ENCODE measurements around the gene CHADL. TPM values are rescaled to one million over a fixed set of nuclear protein-coding genes. Genes with fewer than 3 reads are reported as not detected.

CHADL gene
- total and polyA plus RNA-seq, 2 experiments from 2014 or later = 1.6 TPM; not detected in 1

- Mint-ChIP-seq H3K4me3 (peak overlapping the region; percentile 32; the same call in 2 of the 3 replicates), H3K27me3 (ENCODE audit: insufficient read depth, low read depth, poor library complexity) (peaks cover 8% of the 10 kb centered on the region), H3K27ac (peak overlapping the region; percentile 81), H3K9me3 (no peaks in the 10 kb centered on the region; the same call in 1 of the 3 replicates), H3K36me3 (ENCODE audit: low read depth) (peaks cover 17% of the 10 kb centered on the region), H3K4me1 (peaks cover 40% of the 10 kb centered on the region)
- Histone ChIP-seq H3K4me2 (no peak overlapping the region), H3K36me3 (ENCODE audit: insufficient read depth) (peaks cover 5% of the 10 kb centered on the region), H3K79me2 (replicated peaks; ENCODE audit: insufficient read depth) (peaks cover 24% of the 10 kb centered on the region), H3K27me3 (ENCODE audit: insufficient read depth) (no peaks in the 10 kb centered on the region), H3K4me3 (no peak overlapping the region), H3F3A (replicated peaks; ENCODE audit: low read depth) (peaks cover 16% of the 10 kb centered on the region; the same call in 1 of the 2 replicates), H3K27ac (ENCODE audit: low read depth) (peak overlapping the region; percentile 99), H3K9me2 (ENCODE audit: insufficient read depth) (no peaks in the 10 kb centered on the region), H4K20me1 (replicated peaks; ENCODE audit: insufficient read depth) (peaks cover 18% of the 10 kb centered on the region), H2AFZ (no peak overlapping the region), H3K4me1 (ENCODE audit: insufficient read depth) (peaks cover 46% of the 10 kb centered on the region)
- no peak for ATAC-seq
- TF ChIP-seq ETS1 (IDR thresholded peaks at IDR 0.05) (no peak), CTCF (conservative IDR thresholded peaks at IDR 0.05; ENCODE audit: low read depth in 2 of 2) (no peak), CREB1 (CRISPR knock-in tag; IDR thresholded peaks at IDR 0.05; ENCODE audit: low read depth) (no peak), REST (IDR thresholded peaks at IDR 0.05; ENCODE audit: unreplicated experiment) (no peak), STAT1 (IDR thresholded peaks at IDR 0.05; ENCODE audit: unreplicated experiment) (no peak), NANOG (IDR thresholded peaks at IDR 0.05; ENCODE audit: borderline replicate concordance) (no peak)
- DNase-seq (ENCODE audit: low spot score) = peak; percentile 41
These were observed 47.7 kb upstream of the CHADL start for GRCh38 chr22:41288245-41288946.

GRCh38 chr22:41286639-41287091, 45.9 kb upstream of the CHADL start:
- no peaks in the 10 kb centered on the region for H3K9me3 Mint-ChIP-seq
- Histone ChIP-seq H3K4me3 (peak overlapping the region; percentile 45), H3K4me2 (peak overlapping the region; percentile 61), H3K36me3 (ENCODE audit: insufficient read depth) (peaks cover 21% of the 10 kb centered on the region), H3K79me2 (replicated peaks; ENCODE audit: insufficient read depth) (peaks cover 41% of the 10 kb centered on the region), H4K20me1 (replicated peaks; ENCODE audit: insufficient read depth) (peaks cover 35% of the 10 kb centered on the region), H2AFZ (no peak overlapping the region), H3K27ac (ENCODE audit: low read depth) (peak overlapping the region; percentile 99), H3K4me1 (ENCODE audit: insufficient read depth) (peaks cover 46% of the 10 kb centered on the region), H3F3A (replicated peaks; ENCODE audit: low read depth) (peaks cover 22% of the 10 kb centered on the region), H3K9me2 (ENCODE audit: insufficient read depth) (no peaks in the 10 kb centered on the region), H3K27me3 (ENCODE audit: insufficient read depth) (no peaks in the 10 kb centered on the region)
- H3K36me3 Mint-ChIP-seq (ENCODE audit: low read depth) = peaks cover 30% of the 10 kb centered on the region
- peak overlapping the region; percentile 86 for H3K4me3 Mint-ChIP-seq
- DNase-seq (ENCODE audit: low spot score) = no peak
- H3K27me3 Mint-ChIP-seq (ENCODE audit: insufficient read depth, low read depth, poor library complexity) = peaks cover 8% of the 10 kb centered on the region
- H3K4me1 Mint-ChIP-seq = peaks cover 47% of the 10 kb centered on the region
- no peak for TF ChIP-seq NANOG (IDR thresholded peaks at IDR 0.05; ENCODE audit: borderline replicate concordance)
- no peak for ATAC-seq
- peak overlapping the region; percentile 96 for H3K27ac Mint-ChIP-seq
